Heart right ventricle (tissue), 16 donors: ENCODE measurements around the gene GUK1. TPM values are rescaled to one million over a fixed set of nuclear protein-coding genes. Genes with fewer than 3 reads are reported as not detected.

Source experiments
- ATAC-seq, 8 donors: fragments of 200-7000 bp; cut with Tn5 transposase; one replicate each; pipeline ENCODE4 v1.9.1; 2020; ENCODE audit warnings: mild to moderate bottlenecking in 8 of 8, moderate library complexity in 8 of 8, moderate number of reproducible peaks in 1 of 8
- DNase-seq, 2 donors: peaks; one replicate each; pipeline ENCODE4 v3.0.0-alpha.2; 2020
- H3K27ac ChIP-seq, 10 donors: fragments of 200-600 bp; sonication (generic) in 2 of 10; one replicate each; pipeline versions ENCODE4 v1.5.0 to v1.8.0; 2020 to 2022; ENCODE audit warnings: mild to moderate bottlenecking in 3 of 10
- H3K27me3 ChIP-seq, 7 donors: fragments of 200-600 bp; one replicate each; pipeline ENCODE4 v1.8.0; 2021 to 2022; ENCODE audit warnings: mild to moderate bottlenecking in 2 of 7
- H3K36me3 ChIP-seq, 9 donors: fragments of 200-600 bp; sonication (generic) in 1 of 9; one replicate each; pipeline versions ENCODE4 v1.5.0 to v1.8.0; 2020 to 2022; ENCODE audit warnings: mild to moderate bottlenecking in 2 of 9
- H3K4me1 ChIP-seq, 9 donors: fragments of 200-600 bp; sonication (generic) in 1 of 9; one replicate each; pipeline versions ENCODE4 v1.5.0 to v1.8.0; 2020 to 2022; ENCODE audit warnings: mild to moderate bottlenecking in 4 of 9
- H3K4me3 ChIP-seq, 10 donors: fragments of 200-600 bp; sonication (generic) in 2 of 10; one replicate each; pipeline versions ENCODE4 v1.5.0 to v1.8.0; 2020 to 2022; ENCODE audit warnings: mild to moderate bottlenecking in 7 of 10, moderate library complexity in 2 of 10
- H3K9me3 ChIP-seq, 11 donors: fragments of 200-600 bp in 10 of 11; sonication (generic) in 2 of 11; one replicate each; pipeline versions ENCODE4 v1.5.0 to v1.8.0; 2013 to 2022; ENCODE audit warnings: mild to moderate bottlenecking in 2 of 11, control low read depth in 1 of 11, moderate library complexity in 1 of 11
- WGBS, 2 donors: extraction: QIAGEN DNeasy Blood & Tissue Kit; methylation state at CpG; one replicate each; pipeline ENCODE4 v1.1.7; 2013; ENCODE audit warnings: inconsistent platforms in 1 of 2; 5-methylcytosine and 5-hydroxymethylcytosine counted together
- intact Hi-C, 10 donors: fragments of 100-400 bp; cut with DNase I; formaldehyde crosslinking; loops; one replicate each; pipeline versions ENCODE4 v1.11.1 to v1.14.2; 2022
- polyA plus RNA-seq, 2 donors: library from polyadenylated mRNA; stranded (reverse); fragments of 200-250 nt; gene quantifications; one replicate each; pipeline ENCODE4 v1.2.3, GENCODE V29; 2013
- total RNA-seq, 10 donors: library from RNA; stranded (reverse); fragmentation: NEBNext Ultra II Directional in 3 of 10; extraction: Animal tissue kit (Norgen Biotek cat#: 25700) in 3 of 10; gene quantifications; one replicate each; pipeline versions ENCODE4 v1.2.1 to v1.2.4, GENCODE V29; 2021 to 2023
- TF ChIP-seq, protein P1 (sequence below), 9 donors: fragments of 200-600 bp; sonication (generic) in 2 of 9; IDR thresholded peaks; one replicate each; pipeline versions ENCODE4 v1.5.0 to v1.8.0; 2021 to 2022; ENCODE audit warnings: antibody characterized with exemption in 9 of 9, mild to moderate bottlenecking in 5 of 9, moderate library complexity in 1 of 9
- donor health status: Arrhythmogenic right ventricular cardiomyopathy.
- donor health status: ischemic (EF 13 %, LVEDD 7.1; RV severe dilation, severe dysfunction).
- donor health status: healthy with polysubstance abuse.
- donor health status: DM: no; HTN: yes; CAD: no.
- donor health status: DM: no; HTN: no; CAD: no.
- donor health status: ischemic (EF 25% LVEDD 6.9; RV normal size, moderate dysfunction).
- donor health status: ischemic (EF 25% LVEDD 5.7; RV mildly dilated, moderate dysfunction).
- donor health status: healthy.
- donor health status: DM: yes; HTN: yes; CAD: no.
- donor health status: Ischemic cardiomyopathy.
- donor health status: ischemic (EF 35%, LVEDD 5.7; RV mildly dilated, moderate dysfunction).
- donor health status: nonischemic (EF 11% LVEDD 7.7; RV severe dilation, severe dysfunction).
- donor health status: DM: yes; HTN: yes; CAD: no.
- donor health status: PGD.
- donor health status: ischemic (EF 29% LVEDD 5.4; RV normal size, mild dysfunction).
- donor health status: nonischemic (EF 23%, LVEDD 6.1; RV moderate dilation, normal function).

The GUK1 gene
- total and polyA plus RNA-seq, 12 donors, result 121 to 474 (median 169) TPM

GRCh38 chr1:228163007-228163753 lies 23.1 kb downstream of the GUK1 start:
- Histone ChIP-seq H3K27me3 (peaks cover 0 to 18% (median 4%) of the 10 kb centered on the region in 7 donors), H3K4me3 (peak overlapping the region in 3 of 10 donors; percentile 4 to 7 (median 5)), H3K27ac (peak overlapping the region; percentile 72 to 100 (median 90)), H3K4me1 (peaks cover 20 to 62% (median 48%) of the 10 kb centered on the region in 9 donors), H3K36me3 (peaks cover 0 to 4% (median 0%) of the 10 kb centered on the region in 9 donors), H3K9me3 (no peaks in the 10 kb centered on the region)
- 36 to 46% methylated on average over 30 of the region's 30 CpGs for WGBS, 2 donors
- peak in 3 of 8 donors; percentile 0 to 17 (median 8) for ATAC-seq
- DNase-seq, result peak; percentile 59 to 74
- TF ChIP-seq, protein P1, sequence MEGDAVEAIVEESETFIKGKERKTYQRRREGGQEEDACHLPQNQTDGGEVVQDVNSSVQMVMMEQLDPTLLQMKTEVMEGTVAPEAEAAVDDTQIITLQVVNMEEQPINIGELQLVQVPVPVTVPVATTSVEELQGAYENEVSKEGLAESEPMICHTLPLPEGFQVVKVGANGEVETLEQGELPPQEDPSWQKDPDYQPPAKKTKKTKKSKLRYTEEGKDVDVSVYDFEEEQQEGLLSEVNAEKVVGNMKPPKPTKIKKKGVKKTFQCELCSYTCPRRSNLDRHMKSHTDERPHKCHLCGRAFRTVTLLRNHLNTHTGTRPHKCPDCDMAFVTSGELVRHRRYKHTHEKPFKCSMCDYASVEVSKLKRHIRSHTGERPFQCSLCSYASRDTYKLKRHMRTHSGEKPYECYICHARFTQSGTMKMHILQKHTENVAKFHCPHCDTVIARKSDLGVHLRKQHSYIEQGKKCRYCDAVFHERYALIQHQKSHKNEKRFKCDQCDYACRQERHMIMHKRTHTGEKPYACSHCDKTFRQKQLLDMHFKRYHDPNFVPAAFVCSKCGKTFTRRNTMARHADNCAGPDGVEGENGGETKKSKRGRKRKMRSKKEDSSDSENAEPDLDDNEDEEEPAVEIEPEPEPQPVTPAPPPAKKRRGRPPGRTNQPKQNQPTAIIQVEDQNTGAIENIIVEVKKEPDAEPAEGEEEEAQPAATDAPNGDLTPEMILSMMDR (IDR thresholded peaks at IDR 0.05), result no peak
- intact Hi-C loops, result no loop called here

DNA sequence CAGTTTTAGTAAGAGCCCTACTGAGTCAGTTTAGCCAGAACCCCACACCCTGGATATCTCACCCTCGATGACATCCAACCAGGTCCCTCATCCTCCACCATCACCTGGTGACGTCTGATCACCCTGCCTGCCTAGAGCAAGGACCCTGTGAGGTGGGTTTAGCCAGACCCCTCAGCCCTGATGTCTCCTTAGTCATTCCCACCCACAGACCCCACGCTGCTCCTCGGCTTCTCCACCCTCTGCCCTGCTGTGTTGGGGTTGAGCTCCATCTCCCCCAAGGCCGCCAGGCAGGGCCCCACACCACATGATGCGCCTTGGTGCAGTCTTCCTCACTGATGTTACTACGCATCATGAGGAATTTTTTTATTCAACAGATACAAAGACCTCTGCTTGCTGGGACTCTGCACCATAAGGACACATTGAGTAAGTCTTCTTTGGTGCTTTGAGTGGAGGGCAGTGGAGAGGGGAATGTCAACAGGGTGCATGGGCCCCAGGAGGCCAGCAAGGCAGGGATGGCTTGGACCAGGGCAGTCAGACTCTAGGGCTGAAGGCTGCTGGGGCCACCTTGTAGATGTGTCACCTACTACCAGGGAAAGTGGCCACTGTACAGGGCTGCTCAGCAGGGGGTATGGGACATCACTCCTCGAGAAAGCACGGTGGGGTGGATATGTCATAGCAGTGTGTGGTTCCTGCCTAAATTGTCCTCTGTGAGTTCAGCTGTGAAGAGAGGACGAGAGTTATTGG lies 23.9 kb downstream of the GUK1 start:
- DNase-seq (no peak), ATAC-seq (no peak)
- peak overlapping the region in 9 of 10 donors; percentile 72 to 100 (median 94) for H3K27ac ChIP-seq
- intact Hi-C loops, result loop anchor here in 1 of 10 donors (2.0 kb wide), 1 partner anchor 23 kb away; the partner anchor contains the start of gene GUK1
- H3K4me3 ChIP-seq, result no peak overlapping the region
- 86 to 91% methylated on average over 10 of the region's 10 CpGs for WGBS, 2 donors
- H3K9me3 ChIP-seq, result no peaks in the 10 kb centered on the region
- TF ChIP-seq, protein P1 (IDR thresholded peaks at IDR 0.05), result no peak
- peaks cover 0 to 18% (median 1%) of the 10 kb centered on the region in 7 donors for H3K27me3 ChIP-seq
- peaks cover 18 to 61% (median 48%) of the 10 kb centered on the region in 9 donors for H3K4me1 ChIP-seq
- H3K36me3 ChIP-seq, result peaks cover 0 to 9% (median 0%) of the 10 kb centered on the region in 9 donors

DNA sequence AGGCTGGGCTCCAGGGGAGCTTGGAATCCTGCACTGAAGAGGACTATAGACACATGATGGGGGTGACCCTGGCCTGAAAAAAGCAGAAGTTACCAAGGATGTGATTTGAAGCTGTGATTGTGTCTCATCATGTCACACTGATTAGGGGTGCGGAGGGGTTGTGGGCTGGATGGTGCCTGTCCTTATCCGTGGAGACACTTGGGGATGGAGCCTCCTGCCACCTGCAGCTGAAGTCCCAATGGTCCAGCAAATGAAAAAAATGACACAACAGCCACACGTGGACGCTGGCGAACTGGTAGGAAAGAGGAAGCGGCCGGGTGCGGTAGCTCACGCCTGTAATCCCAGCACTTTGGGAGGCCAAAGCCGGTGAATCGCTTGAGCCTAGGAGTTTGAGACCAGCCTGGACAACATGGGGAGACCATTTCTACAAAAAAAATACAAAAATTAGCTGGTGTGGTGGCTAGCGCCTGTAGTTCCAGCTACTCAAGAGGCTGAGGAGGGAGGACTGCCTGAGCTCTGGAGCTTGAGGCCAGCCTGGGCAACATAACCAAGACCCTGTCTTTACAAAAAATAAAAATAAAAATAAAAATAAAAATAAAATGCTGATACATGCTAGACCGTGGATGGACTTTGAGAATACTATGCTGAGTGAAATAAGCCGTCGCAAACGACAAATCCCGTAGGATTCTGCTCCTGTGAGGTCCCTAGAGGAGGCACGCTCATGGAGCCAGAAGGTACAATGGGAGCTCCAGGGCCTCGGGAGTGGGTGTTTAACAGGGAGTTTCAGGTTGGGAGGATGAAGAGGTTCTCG lies 24.7 kb downstream of the GUK1 start:
- peak overlapping the region; percentile 94 to 100 (median 100) for H3K27ac ChIP-seq
- H3K4me3 ChIP-seq, result peak overlapping the region in 9 of 10 donors; percentile 27 to 83 (median 80)
- H3K4me1 ChIP-seq, result peaks cover 16 to 59% (median 48%) of the 10 kb centered on the region in 9 donors
- 44 to 54% methylated on average over 20 of the region's 20 CpGs for WGBS, 2 donors
- H3K36me3 ChIP-seq, result peaks cover 0 to 13% (median 0%) of the 10 kb centered on the region in 9 donors
- no peaks in the 10 kb centered on the region for H3K9me3 ChIP-seq
- intact Hi-C loops, result loop anchor here in 7 of 10 donors (1.0 to 5.0 kb wide), 5 partner anchors 23 to 43 kb away; partner anchors contain the start of genes OBSCN (in 5 of the 7) and GUK1 (in 4 of the 7)
- TF ChIP-seq, protein P1 (IDR thresholded peaks at IDR 0.05), result no peak
- peaks cover 0 to 18% (median 0%) of the 10 kb centered on the region in 7 donors for H3K27me3 ChIP-seq
- ATAC-seq (peak in 1 of 8 donors; percentile 2), DNase-seq (no peak)
